ENCODE results near the gene MFRP.

MFRP gene

GRCh38 chr11:119330237-119330636 lies 16.3 kb downstream of the MFRP start:
- FAIRE-seq: no peak
- DNase-seq (ENCODE audit: insufficient read length, low spot score): no peak
- no peak for TF ChIP-seq POLR2A (IDR thresholded peaks at IDR 0.05; ENCODE audit: low read depth, low read length)

- FAIRE-seq: no peak
- no peak for DNase-seq (ENCODE audit: insufficient read length, low spot score)
These were observed 17.2 kb downstream of the MFRP start for GRCh38 chr11:119329320-119329719.

GRCh38 chr11:119324189-119324588 lies 22.3 kb downstream of the MFRP start:
- FAIRE-seq: no peak
- TF ChIP-seq POLR2A (IDR thresholded peaks at IDR 0.05; ENCODE audit: low read depth, low read length): no peak
- DNase-seq (ENCODE audit: insufficient read length, low spot score): no peak

More at GRCh38 chr11:119329320-119329719, 17.2 kb downstream of the MFRP start:
- no peak for TF ChIP-seq POLR2A (IDR thresholded peaks at IDR 0.05; ENCODE audit: low read depth, low read length)

GRCh38 chr11:119323532-119324033 lies 22.9 kb downstream of the MFRP start:
- no peak for TF ChIP-seq POLR2A (IDR thresholded peaks at IDR 0.05; ENCODE audit: low read depth, low read length)
- FAIRE-seq: peak; percentile 70
- peak; percentile 85 for DNase-seq (ENCODE audit: insufficient read length, low spot score)

GRCh38 chr11:119322921-119323531 lies 23.5 kb downstream of the MFRP start:
- FAIRE-seq (no peak), DNase-seq (ENCODE audit: insufficient read length, low spot score) (no peak)
- TF ChIP-seq POLR2A (IDR thresholded peaks at IDR 0.05; ENCODE audit: low read depth, low read length): no peak

- FAIRE-seq (no peak), DNase-seq (ENCODE audit: insufficient read length, low spot score) (no peak)
- no peak for TF ChIP-seq POLR2A (IDR thresholded peaks at IDR 0.05; ENCODE audit: low read depth, low read length)
These were observed 24.2 kb downstream of the MFRP start for GRCh38 chr11:119322360-119322739.

GRCh38 chr11:119320776-119321524 lies 25.6 kb downstream of the MFRP start:
- no peak for TF ChIP-seq POLR2A (IDR thresholded peaks at IDR 0.05; ENCODE audit: low read depth, low read length)
- FAIRE-seq (no peak), DNase-seq (ENCODE audit: insufficient read length, low spot score) (no peak)

- TF ChIP-seq POLR2A (IDR thresholded peaks at IDR 0.05; ENCODE audit: low read depth, low read length): no peak
- no peak for DNase-seq (ENCODE audit: insufficient read length, low spot score)
- no peak for FAIRE-seq
These were observed 26.2 kb downstream of the MFRP start for GRCh38 chr11:119320240-119320775.

- FAIRE-seq (no peak), DNase-seq (ENCODE audit: insufficient read length, low spot score) (no peak)
- TF ChIP-seq POLR2A (IDR thresholded peaks at IDR 0.05; ENCODE audit: low read depth, low read length): no peak
These were observed 26.7 kb downstream of the MFRP start for GRCh38 chr11:119319700-119320239.

GRCh38 chr11:119319136-119319699 lies 27.3 kb downstream of the MFRP start:
- no peak for TF ChIP-seq POLR2A (IDR thresholded peaks at IDR 0.05; ENCODE audit: low read depth, low read length)
- FAIRE-seq (no peak), DNase-seq (ENCODE audit: insufficient read length, low spot score) (no peak)

- DNase-seq (ENCODE audit: insufficient read length, low spot score) (peak; percentile 76), FAIRE-seq (no peak)
These were observed 28.0 kb downstream of the MFRP start for GRCh38 chr11:119318240-119319135.

GRCh38 chr11:119317592-119318239 lies 28.8 kb downstream of the MFRP start:
- no peak for FAIRE-seq
- TF ChIP-seq POLR2A (IDR thresholded peaks at IDR 0.05; ENCODE audit: low read depth, low read length): no peak
- no peak for DNase-seq (ENCODE audit: insufficient read length, low spot score)

More at GRCh38 chr11:119318240-119319135, 28.0 kb downstream of the MFRP start:
- TF ChIP-seq POLR2A (IDR thresholded peaks at IDR 0.05; ENCODE audit: low read depth, low read length): no peak
